C4-2B (cell line): ENCODE data around the gene EFNB2.

Source experiments
- H3K27ac ChIP-seq: fragments of 450-650 bp; 2 replicates; pipeline ENCODE4 v1.5.1; 2017
- ZFX ChIP-seq: fragments of 450-650 bp; IDR thresholded peaks from 2 replicates; pipeline ENCODE4 v1.6.1; 2017
- TF ChIP-seq, protein P1 (sequence below): fragments of 450-650 bp; conservative IDR thresholded peaks from 2 replicates; pipeline ENCODE4 v1.5.1; 2017; ENCODE audit warnings: mild to moderate bottlenecking

Gene EFNB2

DNA sequence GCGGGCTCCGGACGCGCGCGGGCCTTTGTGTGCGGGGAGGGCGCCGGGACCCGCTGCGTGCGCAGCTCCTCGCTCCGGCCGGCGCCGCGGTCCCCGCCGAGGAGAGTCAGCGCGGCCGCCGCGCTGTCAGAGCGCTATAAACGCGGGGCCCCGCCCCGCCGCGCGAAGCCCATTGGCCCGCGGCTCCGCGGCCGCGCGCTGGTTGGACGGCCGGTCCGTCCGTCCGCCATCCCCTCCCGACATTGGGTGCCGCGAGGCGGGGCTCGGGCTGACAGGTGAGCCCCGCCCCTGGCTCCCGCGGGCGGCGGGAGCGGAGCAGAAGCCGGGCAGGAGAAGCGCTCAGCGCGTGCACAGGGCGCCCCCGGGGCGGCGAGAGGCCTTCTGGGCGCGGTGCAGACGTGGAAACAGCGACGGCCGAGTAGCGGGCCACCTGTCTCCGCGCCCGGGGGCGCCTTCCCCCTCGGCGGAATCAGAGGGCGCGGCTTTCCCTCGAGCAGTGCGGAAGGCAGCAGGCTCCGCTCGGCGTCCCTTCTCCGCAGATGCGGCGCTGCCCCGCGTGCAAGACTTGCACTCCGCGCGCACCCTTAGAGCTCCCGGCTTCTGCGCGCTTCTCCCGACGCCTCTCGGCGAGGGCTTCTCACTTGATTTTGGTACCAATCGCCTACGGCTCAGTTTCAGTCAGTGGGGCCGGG is at the start of gene EFNB2:
Gene EFNB2 (minus strand): TSS at position 111 of the 692 bp plus-strand sequence. CDS start 698 bp downstream, outside the sequence.
- H3K27ac ChIP-seq: peak within 1 kb of the TSS; percentile 71
- no peak for TF ChIP-seq ZFX
- TF ChIP-seq, protein P1, sequence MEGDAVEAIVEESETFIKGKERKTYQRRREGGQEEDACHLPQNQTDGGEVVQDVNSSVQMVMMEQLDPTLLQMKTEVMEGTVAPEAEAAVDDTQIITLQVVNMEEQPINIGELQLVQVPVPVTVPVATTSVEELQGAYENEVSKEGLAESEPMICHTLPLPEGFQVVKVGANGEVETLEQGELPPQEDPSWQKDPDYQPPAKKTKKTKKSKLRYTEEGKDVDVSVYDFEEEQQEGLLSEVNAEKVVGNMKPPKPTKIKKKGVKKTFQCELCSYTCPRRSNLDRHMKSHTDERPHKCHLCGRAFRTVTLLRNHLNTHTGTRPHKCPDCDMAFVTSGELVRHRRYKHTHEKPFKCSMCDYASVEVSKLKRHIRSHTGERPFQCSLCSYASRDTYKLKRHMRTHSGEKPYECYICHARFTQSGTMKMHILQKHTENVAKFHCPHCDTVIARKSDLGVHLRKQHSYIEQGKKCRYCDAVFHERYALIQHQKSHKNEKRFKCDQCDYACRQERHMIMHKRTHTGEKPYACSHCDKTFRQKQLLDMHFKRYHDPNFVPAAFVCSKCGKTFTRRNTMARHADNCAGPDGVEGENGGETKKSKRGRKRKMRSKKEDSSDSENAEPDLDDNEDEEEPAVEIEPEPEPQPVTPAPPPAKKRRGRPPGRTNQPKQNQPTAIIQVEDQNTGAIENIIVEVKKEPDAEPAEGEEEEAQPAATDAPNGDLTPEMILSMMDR: no peak

DNA sequence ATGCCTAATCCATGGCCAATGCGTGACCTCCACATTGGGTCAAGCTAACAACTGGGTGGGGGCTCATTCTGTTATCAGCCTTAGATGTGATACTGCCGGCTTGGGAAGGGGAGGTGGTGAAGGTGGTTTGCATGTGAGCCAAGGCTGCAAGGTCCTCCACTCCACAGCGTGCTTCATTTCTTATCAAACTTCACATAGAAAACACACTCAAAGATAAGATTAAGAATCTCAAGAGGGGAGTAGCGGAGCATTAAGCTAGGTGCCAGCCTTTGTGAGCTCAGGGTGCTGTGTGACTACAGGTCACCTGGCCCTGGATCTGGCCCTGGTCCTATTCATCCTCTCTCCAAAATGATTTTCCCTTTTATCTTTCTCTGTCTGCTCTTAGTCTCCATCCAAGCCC is 45.8 kb upstream of the EFNB2 start:
- no peak overlapping the region for H3K27ac ChIP-seq
- TF ChIP-seq, protein P1: no peak
- no peak for TF ChIP-seq ZFX

DNA sequence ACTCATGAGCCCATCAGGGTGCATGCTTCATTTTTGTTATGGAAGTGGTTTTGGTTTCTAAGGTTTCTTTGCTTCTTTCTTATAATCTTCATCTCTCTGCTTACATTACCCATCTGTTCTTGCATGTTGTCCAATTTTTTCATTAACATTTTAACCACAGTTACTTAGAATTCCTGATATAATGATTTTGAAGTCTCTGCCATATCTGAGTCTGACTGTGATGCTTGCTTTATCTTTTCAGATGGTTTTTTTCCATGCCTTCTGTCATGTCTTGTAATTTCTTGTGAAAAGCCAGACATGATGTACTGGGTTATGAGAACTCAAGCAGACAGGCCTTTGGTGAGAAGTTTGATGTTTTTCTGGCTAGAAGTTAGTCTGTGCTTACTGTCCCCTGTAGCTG is 40.4 kb upstream of the EFNB2 start:
- H3K27ac ChIP-seq: no peak overlapping the region
- no peak for TF ChIP-seq ZFX
- TF ChIP-seq, protein P1: no peak

GRCh38 chr13:106573868-106574267 is 38.4 kb upstream of the EFNB2 start:
- no peak overlapping the region for H3K27ac ChIP-seq
- TF ChIP-seq, protein P1: no peak
- TF ChIP-seq ZFX: no peak

- TF ChIP-seq ZFX: no peak
- TF ChIP-seq, protein P1: no peak
- H3K27ac ChIP-seq: no peak overlapping the region
Measured at GRCh38 chr13:106573284-106573846, 37.9 kb upstream of the EFNB2 start.

DNA sequence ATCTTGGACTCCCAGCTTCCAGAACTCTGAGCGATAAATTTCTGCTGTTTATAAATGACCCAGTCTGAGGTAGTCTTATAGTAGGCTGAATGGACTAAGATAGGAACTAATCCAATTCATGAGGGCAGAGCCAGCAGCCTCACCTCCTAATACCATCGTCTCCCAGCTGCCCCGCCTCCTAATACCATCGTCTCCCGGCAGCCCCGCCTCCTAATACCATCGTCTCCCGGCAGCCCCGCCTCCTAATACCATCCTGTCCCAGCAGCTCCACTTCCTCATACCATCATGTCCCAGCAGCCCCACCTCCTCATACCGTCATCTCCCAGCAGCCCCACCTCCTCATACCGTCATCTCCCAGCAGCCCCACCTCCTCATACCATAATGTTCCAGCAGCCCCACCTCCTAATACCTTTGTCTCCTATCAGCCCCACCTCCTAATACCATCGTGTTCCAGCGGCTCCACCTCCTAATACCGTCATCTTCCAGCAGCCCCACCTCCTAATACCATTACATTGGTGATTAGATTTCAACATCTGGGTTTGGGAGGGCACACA is 34.9 kb upstream of the EFNB2 start:
- H3K27ac ChIP-seq: no peak overlapping the region
- TF ChIP-seq, protein P1: no peak
- no peak for TF ChIP-seq ZFX
